ENCODE results near the gene ZNF69.
A peak's percentile ranks its signal among the peaks of the same experiment; 100 is the strongest.
"Not testable (repeated sequence)": the region's sequence is repeated elsewhere in the genome, so short reads cannot be mapped to it uniquely, and the experiment has no call there.

ZNF69 gene

GRCh38 chr19:11881151-11881800 is 6.3 kb upstream of the ZNF69 start:
- H3K4me1 ChIP-seq (ENCODE audit: insufficient read depth, poor library complexity, severe bottlenecking) = no peaks in the 10 kb centered on the region
- H3K36me3 ChIP-seq (ENCODE audit: low read depth) = no peaks in the 10 kb centered on the region
- TF ChIP-seq CTCF (IDR thresholded peaks at IDR 0.05; ENCODE audit: poor library complexity, severe bottlenecking) = peak; percentile 53
- H3K27me3 ChIP-seq (ENCODE audit: insufficient read depth, poor library complexity, severe bottlenecking) = no peaks in the 10 kb centered on the region
- ATAC-seq (ENCODE audit: low read depth) (0 out of 3 replicates have a peak, but pooled peaks have one; percentile 31), DNase-seq (ENCODE audit: low spot score) (no peak)
- peaks cover 7% of the 10 kb centered on the region for H3K9me3 ChIP-seq (ENCODE audit: severe bottlenecking)
- no peak overlapping the region for H3K4me3 ChIP-seq (ENCODE audit: severe bottlenecking)
- no peak overlapping the region for H3K27ac ChIP-seq (ENCODE audit: poor library complexity, severe bottlenecking)

- Histone ChIP-seq H3K27ac (ENCODE audit: poor library complexity, severe bottlenecking) (no peak overlapping the region), H3K36me3 (ENCODE audit: low read depth) (no peaks in the 10 kb centered on the region), H3K27me3 (ENCODE audit: insufficient read depth, poor library complexity, severe bottlenecking) (no peaks in the 10 kb centered on the region), H3K4me3 (ENCODE audit: severe bottlenecking) (no peak overlapping the region), H3K9me3 (ENCODE audit: severe bottlenecking) (peaks cover 7% of the 10 kb centered on the region), H3K4me1 (ENCODE audit: insufficient read depth, poor library complexity, severe bottlenecking) (no peaks in the 10 kb centered on the region)
- DNase-seq (ENCODE audit: low spot score) (no peak), ATAC-seq (ENCODE audit: low read depth) (no peak)
- TF ChIP-seq CTCF (IDR thresholded peaks at IDR 0.05; ENCODE audit: poor library complexity, severe bottlenecking) = no peak
Observed at GRCh38 chr19:11882606-11883005, 5.0 kb upstream of the ZNF69 start.

- DNase-seq (ENCODE audit: low spot score) (no peak), ATAC-seq (ENCODE audit: low read depth) (no peak)
- no peak overlapping the region for H3K27ac ChIP-seq (ENCODE audit: poor library complexity, severe bottlenecking)
- no peak for TF ChIP-seq CTCF (IDR thresholded peaks at IDR 0.05; ENCODE audit: poor library complexity, severe bottlenecking)
- H3K36me3 ChIP-seq (ENCODE audit: low read depth) = no peaks in the 10 kb centered on the region
- no peaks in the 10 kb centered on the region for H3K9me3 ChIP-seq (ENCODE audit: severe bottlenecking)
- H3K4me1 ChIP-seq (ENCODE audit: insufficient read depth, poor library complexity, severe bottlenecking) = no peaks in the 10 kb centered on the region
- no peaks in the 10 kb centered on the region for H3K27me3 ChIP-seq (ENCODE audit: insufficient read depth, poor library complexity, severe bottlenecking)
- H3K4me3 ChIP-seq (ENCODE audit: severe bottlenecking) = no peak overlapping the region
Observed at GRCh38 chr19:11887234-11887610, 360 bp upstream of the ZNF69 start.

- not testable (repeated sequence) for H3K4me1 ChIP-seq (ENCODE audit: insufficient read depth, poor library complexity, severe bottlenecking); H3K27me3 ChIP-seq (ENCODE audit: insufficient read depth, poor library complexity, severe bottlenecking); DNase-seq (ENCODE audit: low spot score); H3K27ac ChIP-seq (ENCODE audit: poor library complexity, severe bottlenecking); H3K4me3 ChIP-seq (ENCODE audit: severe bottlenecking); ATAC-seq (ENCODE audit: low read depth); H3K36me3 ChIP-seq (ENCODE audit: low read depth); H3K9me3 ChIP-seq (ENCODE audit: severe bottlenecking)
Observed at GRCh38 chr19:11889901-11890300, 2.3 kb downstream of the ZNF69 start.

- no peaks in the 10 kb centered on the region for H3K4me1 ChIP-seq (ENCODE audit: insufficient read depth, poor library complexity, severe bottlenecking)
- no peak overlapping the region for H3K4me3 ChIP-seq (ENCODE audit: severe bottlenecking)
- H3K27me3 ChIP-seq (ENCODE audit: insufficient read depth, poor library complexity, severe bottlenecking) = no peaks in the 10 kb centered on the region
- no peak for ATAC-seq (ENCODE audit: low read depth)
- no peaks in the 10 kb centered on the region for H3K9me3 ChIP-seq (ENCODE audit: severe bottlenecking)
- H3K27ac ChIP-seq (ENCODE audit: poor library complexity, severe bottlenecking) = no peak overlapping the region
- no peak for DNase-seq (ENCODE audit: low spot score)
- H3K36me3 ChIP-seq (ENCODE audit: low read depth) = no peaks in the 10 kb centered on the region
- TF ChIP-seq CTCF (IDR thresholded peaks at IDR 0.05; ENCODE audit: poor library complexity, severe bottlenecking) = no peak
Observed at GRCh38 chr19:11890634-11891033, 3.1 kb downstream of the ZNF69 start.

All from RWPE2 (cell line).